Measurements from ENCODE around the gene FBXO28. TPM values are rescaled to one million over a fixed set of nuclear protein-coding genes. Genes with fewer than 3 reads are reported as not detected.

The FBXO28 gene
- total RNA-seq, 1 experiment from 2014 or later = 36.6 TPM

DNA sequence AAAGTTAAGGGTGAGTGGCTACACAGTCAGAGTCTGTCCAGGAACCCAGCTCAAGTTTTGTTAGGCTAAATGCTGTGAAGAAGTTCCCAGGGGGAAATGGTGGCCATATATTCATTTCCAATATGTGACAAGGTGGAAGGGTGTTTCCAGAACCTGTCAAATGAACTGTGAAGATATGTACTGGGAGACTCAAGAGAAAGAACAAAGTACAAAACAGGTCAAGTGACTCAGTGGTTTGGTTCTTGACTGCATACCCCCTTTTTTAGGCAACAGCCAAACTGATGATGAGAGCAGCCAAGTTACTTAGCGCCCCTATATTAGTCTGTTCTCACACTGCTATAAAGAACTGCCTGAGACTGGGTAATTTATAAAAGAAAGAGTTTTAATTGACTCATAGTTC is 18.6 kb upstream of the FBXO28 start:
- H3K4me3 ChIP-seq (ENCODE audit: low read depth in 2 of 2, low read length in 2 of 2) = no peak overlapping the region
- in situ Hi-C loops (cut with HindIII; ENCODE audit: low pct_unique_long_range_greater_than_20kb, low sequenced_read_pairs) = no loop called here
- BruUV-seq (replicated peaks) = no TSS peak
- no peak for ATAC-seq
- DNase-seq (ENCODE audit: low read depth, low spot score) = no peak
- POLR2A ChIA-PET = no interaction called here
- H3K36me3 ChIP-seq (ENCODE audit: control insufficient read depth, insufficient read depth, low read length) = no peaks in the 10 kb centered on the region
- H3K4me1 ChIP-seq (ENCODE audit: control insufficient read depth, insufficient read depth, low read length) = no peaks in the 10 kb centered on the region
- H3K9me3 ChIP-seq (ENCODE audit: control insufficient read depth, insufficient read depth, low read depth, low read length) = no peaks in the 10 kb centered on the region
- H3K27me3 ChIP-seq (ENCODE audit: control insufficient read depth, insufficient read depth, low read length) = peaks cover 9% of the 10 kb centered on the region; the same call in 1 of the 2 replicates
- CTCF ChIA-PET = no interaction called here
- TF ChIP-seq SIN3A (IDR thresholded peaks at IDR 0.05; ENCODE audit: borderline replicate concordance, insufficient read depth, low read depth, low read length) = no peak
- intact Hi-C loops (cut with micrococcal nuclease; ENCODE audit: unreplicated experiment) = no loop called here
- H3K27ac ChIP-seq (ENCODE audit: low read length) = no peak overlapping the region

DNA sequence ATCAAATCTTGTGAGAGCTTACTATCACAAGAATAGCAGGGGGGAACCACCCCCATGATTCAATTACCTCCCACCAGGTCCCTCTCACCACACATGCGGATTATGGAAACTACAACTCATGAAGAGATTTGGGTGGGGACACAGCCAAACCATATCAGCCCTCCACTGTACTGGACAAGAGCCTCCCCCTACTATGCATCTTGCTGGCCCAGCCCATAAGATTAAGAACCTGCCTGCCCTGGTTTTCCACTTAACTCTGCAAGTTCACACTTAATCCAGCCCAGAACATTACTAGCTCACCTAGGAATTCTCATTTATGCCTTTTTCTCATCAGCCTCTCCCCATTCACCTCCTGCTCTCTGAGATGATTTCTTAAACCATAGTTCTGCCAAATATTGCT is 18.0 kb upstream of the FBXO28 start:
- ATAC-seq = no peak
- no peaks in the 10 kb centered on the region for H3K36me3 ChIP-seq (ENCODE audit: control insufficient read depth, insufficient read depth, low read length)
- intact Hi-C loops (cut with micrococcal nuclease; ENCODE audit: unreplicated experiment) (no loop called here), in situ Hi-C loops (cut with HindIII; ENCODE audit: low pct_unique_long_range_greater_than_20kb, low sequenced_read_pairs) (no loop called here)
- H3K4me3 ChIP-seq (ENCODE audit: low read depth in 2 of 2, low read length in 2 of 2) = no peak overlapping the region
- CTCF ChIA-PET = no interaction called here
- H3K27me3 ChIP-seq (ENCODE audit: control insufficient read depth, insufficient read depth, low read length) = peaks cover 9% of the 10 kb centered on the region; the same call in 1 of the 2 replicates
- no peak for DNase-seq (ENCODE audit: low read depth, low spot score)
- H3K4me1 ChIP-seq (ENCODE audit: control insufficient read depth, insufficient read depth, low read length) = no peaks in the 10 kb centered on the region
- H3K9me3 ChIP-seq (ENCODE audit: control insufficient read depth, insufficient read depth, low read depth, low read length) = no peaks in the 10 kb centered on the region
- POLR2A ChIA-PET = no interaction called here
- H3K27ac ChIP-seq (ENCODE audit: low read length) = no peak overlapping the region
- TF ChIP-seq SIN3A (IDR thresholded peaks at IDR 0.05; ENCODE audit: borderline replicate concordance, insufficient read depth, low read depth, low read length) (no peak), POLR2AphosphoS5 (IDR thresholded peaks at IDR 0.05; ENCODE audit: low read depth, low read length) (no peak), REST (IDR thresholded peaks at IDR 0.05; ENCODE audit: insufficient read depth in 1 of 2, low read depth in 2 of 2, low read length in 1 of 2) (no peak), TCF7L2 (IDR thresholded peaks at IDR 0.05; ENCODE audit: low read depth, low read length) (no peak)
- TF ChIP-seq, protein P1, sequence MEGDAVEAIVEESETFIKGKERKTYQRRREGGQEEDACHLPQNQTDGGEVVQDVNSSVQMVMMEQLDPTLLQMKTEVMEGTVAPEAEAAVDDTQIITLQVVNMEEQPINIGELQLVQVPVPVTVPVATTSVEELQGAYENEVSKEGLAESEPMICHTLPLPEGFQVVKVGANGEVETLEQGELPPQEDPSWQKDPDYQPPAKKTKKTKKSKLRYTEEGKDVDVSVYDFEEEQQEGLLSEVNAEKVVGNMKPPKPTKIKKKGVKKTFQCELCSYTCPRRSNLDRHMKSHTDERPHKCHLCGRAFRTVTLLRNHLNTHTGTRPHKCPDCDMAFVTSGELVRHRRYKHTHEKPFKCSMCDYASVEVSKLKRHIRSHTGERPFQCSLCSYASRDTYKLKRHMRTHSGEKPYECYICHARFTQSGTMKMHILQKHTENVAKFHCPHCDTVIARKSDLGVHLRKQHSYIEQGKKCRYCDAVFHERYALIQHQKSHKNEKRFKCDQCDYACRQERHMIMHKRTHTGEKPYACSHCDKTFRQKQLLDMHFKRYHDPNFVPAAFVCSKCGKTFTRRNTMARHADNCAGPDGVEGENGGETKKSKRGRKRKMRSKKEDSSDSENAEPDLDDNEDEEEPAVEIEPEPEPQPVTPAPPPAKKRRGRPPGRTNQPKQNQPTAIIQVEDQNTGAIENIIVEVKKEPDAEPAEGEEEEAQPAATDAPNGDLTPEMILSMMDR (IDR thresholded peaks at IDR 0.05) = no peak
- no TSS peak for BruUV-seq (replicated peaks)

DNA sequence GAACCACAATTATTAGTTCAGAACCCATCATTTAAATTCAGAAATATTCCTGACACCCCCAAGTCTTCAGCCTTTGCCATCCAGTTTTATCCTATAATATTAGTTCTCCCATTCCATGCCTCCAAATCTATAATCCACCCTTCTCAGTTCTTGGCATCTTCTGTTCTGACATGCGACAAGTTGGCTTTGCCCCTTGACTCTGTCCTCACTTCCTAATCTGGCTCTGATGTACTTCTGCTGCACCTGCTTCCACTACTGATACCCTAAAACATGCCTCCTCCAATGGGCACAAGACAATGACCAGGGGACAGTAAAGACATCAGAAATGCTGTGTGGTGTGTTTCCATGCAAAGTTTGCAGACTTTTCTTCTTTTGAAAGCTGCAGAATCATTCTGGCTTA is 17.1 kb upstream of the FBXO28 start:
- Histone ChIP-seq H3K27ac (ENCODE audit: low read length) (no peak overlapping the region), H3K4me1 (ENCODE audit: control insufficient read depth, insufficient read depth, low read length) (no peaks in the 10 kb centered on the region), H3K9me3 (ENCODE audit: control insufficient read depth, insufficient read depth, low read depth, low read length) (no peaks in the 10 kb centered on the region), H3K36me3 (ENCODE audit: control insufficient read depth, insufficient read depth, low read length) (no peaks in the 10 kb centered on the region), H3K4me3 (ENCODE audit: low read depth in 2 of 2, low read length in 2 of 2) (no peak overlapping the region), H3K27me3 (ENCODE audit: control insufficient read depth, insufficient read depth, low read length) (peaks cover 9% of the 10 kb centered on the region; the same call in 1 of the 2 replicates)
- intact Hi-C loops (cut with micrococcal nuclease; ENCODE audit: unreplicated experiment) = no loop called here
- CTCF ChIA-PET = no interaction called here
- DNase-seq (ENCODE audit: low read depth, low spot score) = no peak
- no peak for ATAC-seq
- BruUV-seq (replicated peaks) = no TSS peak
- in situ Hi-C loops (cut with HindIII; ENCODE audit: low pct_unique_long_range_greater_than_20kb, low sequenced_read_pairs) = no loop called here
- POLR2A ChIA-PET = no interaction called here
- TF ChIP-seq REST (IDR thresholded peaks at IDR 0.05; ENCODE audit: insufficient read depth in 1 of 2, low read depth in 2 of 2, low read length in 1 of 2) (no peak), POLR2AphosphoS5 (IDR thresholded peaks at IDR 0.05; ENCODE audit: low read depth, low read length) (no peak), SIN3A (IDR thresholded peaks at IDR 0.05; ENCODE audit: borderline replicate concordance, insufficient read depth, low read depth, low read length) (no peak), TCF7L2 (IDR thresholded peaks at IDR 0.05; ENCODE audit: low read depth, low read length) (no peak)
- TF ChIP-seq, protein P1 (IDR thresholded peaks at IDR 0.05) = no peak

Measured in Panc1 (cell line).